IMR-90 (cell line): ENCODE results near the gene ADCY2. TPM values are rescaled to one million over a fixed set of nuclear protein-coding genes. Genes with fewer than 3 reads are reported as not detected.

Experiments
- ATAC-seq: fragments of 200-7000 bp; cut with Tn5 transposase; 2 replicates; pipeline ENCODE4 v1.9.1; 2020; ENCODE audit warnings: low read depth, mild to moderate bottlenecking, moderate library complexity
- BruUV-seq: library from RNA; stranded (reverse); fragments of 400-500 nt; replicated peaks from 2 replicates; lab custom pipeline; 2021; lab: Mats Ljungman, UMichigan
- CTCF ChIA-PET: fragments of 300-600 bp; formaldehyde crosslinking; extraction: SDS; loops from one replicate; lab custom pipeline; 2021; ENCODE audit warnings: antibody characterized with exemption; lab: Yijun Ruan, JAX
- POLR2A ChIA-PET: fragments of 300-600 bp; sonication (Branson Sonifier 250); formaldehyde crosslinking; loops from one replicate; lab custom pipeline; 2022; ENCODE audit warnings: antibody characterized with exemption; ENCODE audit not compliant: unreplicated experiment; lab: Charles Lee
- DNase-seq: peaks from one replicate; pipeline ENCODE4 v3.0.0; 2013
- H2AFZ ChIP-seq: replicated peaks from 2 replicates; pipeline ENCODE3; 2013; ENCODE audit warnings: low read length, mild to moderate bottlenecking; ENCODE audit not compliant: poor library complexity
- H2AK5ac ChIP-seq: 2 replicates; pipeline ENCODE4 v1.6.1; 2013; ENCODE audit warnings: low read depth, low read length, inconsistent platforms
- H2AK9ac ChIP-seq: replicated peaks from 2 replicates; pipeline ENCODE3; 2013; ENCODE audit warnings: mild to moderate bottlenecking, low read depth, low read length, moderate library complexity; ENCODE audit not compliant: poor library complexity
- H2BK120ac ChIP-seq: 2 replicates; pipeline ENCODE4 v1.6.1; 2013; ENCODE audit warnings: low read depth, low read length, inconsistent platforms
- H2BK15ac ChIP-seq: 3 replicates; pipeline ENCODE4 v1.6.1; 2013; ENCODE audit warnings: low read depth, low read length, inconsistent platforms
- H2BK20ac ChIP-seq: 2 replicates; pipeline ENCODE4 v1.6.1; 2013; ENCODE audit warnings: low read depth, mild to moderate bottlenecking, inconsistent platforms, low read length, moderate library complexity
- H2BK5ac ChIP-seq: 2 replicates; pipeline ENCODE4 v1.6.1; 2013; ENCODE audit warnings: mild to moderate bottlenecking, low read depth, low read length, inconsistent platforms; ENCODE audit not compliant: poor library complexity, severe bottlenecking
- H3K14ac ChIP-seq: replicated peaks from 2 replicates; pipeline ENCODE4 v1.6.1; 2013; ENCODE audit warnings: low read depth, low read length, inconsistent platforms
- H3K18ac ChIP-seq: 2 replicates; pipeline ENCODE4 v1.6.1; 2013; ENCODE audit warnings: low read depth, low read length, control low read depth
- H3K23ac ChIP-seq: 2 replicates; pipeline ENCODE4 v1.6.1; 2013; ENCODE audit warnings: low read depth, low read length, inconsistent platforms
- H3K27ac ChIP-seq: 2 replicates; pipeline ENCODE4 v1.5.1; 2013; ENCODE audit warnings: mild to moderate bottlenecking, control low read depth, low read length; ENCODE audit not compliant: insufficient read depth
- H3K27me3 ChIP-seq: 2 replicates; pipeline ENCODE4 v1.6.1; 2013; ENCODE audit warnings: low read length; ENCODE audit not compliant: control insufficient read depth, insufficient read depth
- H3K36me3 ChIP-seq: 2 replicates; pipeline ENCODE4 v1.6.1; 2013; ENCODE audit warnings: low read length, mixed read lengths; ENCODE audit not compliant: control insufficient read depth, insufficient read depth
- H3K4ac ChIP-seq: 2 replicates; pipeline ENCODE4 v1.6.1; 2013; ENCODE audit warnings: low read depth, low read length, inconsistent platforms
- H3K4me1 ChIP-seq: 2 replicates; pipeline ENCODE4 v1.6.1; 2013; ENCODE audit warnings: low read length, mixed read lengths; ENCODE audit not compliant: control insufficient read depth, insufficient read depth
- H3K4me2 ChIP-seq: 2 replicates; pipeline ENCODE4 v1.6.1; 2013; ENCODE audit warnings: low read depth, mild to moderate bottlenecking, control low read depth, low read length, moderate library complexity
- H3K4me3 ChIP-seq: 2 replicates; pipeline ENCODE4 v1.5.1; 2013; ENCODE audit warnings: low read depth, mild to moderate bottlenecking, control low read depth, low read length, moderate library complexity; ENCODE audit not compliant: insufficient read depth
- H3K56ac ChIP-seq: 2 replicates; pipeline ENCODE4 v1.6.1; 2013; ENCODE audit warnings: low read length, inconsistent platforms; ENCODE audit not compliant: insufficient read depth; ENCODE audit errors: extremely low read depth
- H3K79me1 ChIP-seq, 2 experiments: 2 replicates each; pipeline ENCODE4 v1.6.1; 2013; ENCODE audit warnings: low read length in 2 of 2, inconsistent platforms in 1 of 2, low read depth in 1 of 2
- H3K9ac ChIP-seq: 2 replicates; pipeline ENCODE4 v1.6.1; 2013; ENCODE audit warnings: low read depth, low read length, control low read depth
- H3K9me1 ChIP-seq: 2 replicates; pipeline ENCODE4 v1.6.1; 2013; ENCODE audit warnings: low read length, inconsistent platforms; ENCODE audit not compliant: insufficient read depth
- H3K9me3 ChIP-seq: 2 replicates; pipeline ENCODE4 v1.6.1; 2013; ENCODE audit warnings: low read length; ENCODE audit not compliant: control insufficient read depth, insufficient read depth
- H4K20me1 ChIP-seq: 2 replicates; pipeline ENCODE4 v1.6.1; 2013; ENCODE audit warnings: low read length, inconsistent platforms; ENCODE audit not compliant: insufficient read depth
- H4K5ac ChIP-seq: 2 replicates; pipeline ENCODE4 v1.6.1; 2013; ENCODE audit warnings: mild to moderate bottlenecking, low read depth, low read length, control low read depth
- H4K8ac ChIP-seq, 2 experiments: 2 replicates each; pipeline ENCODE4 v1.6.1; 2013; ENCODE audit warnings: low read depth in 2 of 2, low read length in 2 of 2, control low read depth in 1 of 2, inconsistent platforms in 1 of 2
- H4K91ac ChIP-seq: 2 replicates; pipeline ENCODE4 v1.6.1; 2013; ENCODE audit warnings: low read depth, low read length, inconsistent platforms; ENCODE audit not compliant: insufficient read depth
- BHLHE40 ChIP-seq: fragments of 150-350 bp; IDR thresholded peaks from 2 replicates; pipeline ENCODE4 v1.6.1; 2016; ENCODE audit warnings: mild to moderate bottlenecking, low read depth, low read length
- CEBPB ChIP-seq: IDR thresholded peaks from 2 replicates; pipeline ENCODE4 v1.6.1; 2012; ENCODE audit warnings: low read depth, low read length, improper control_type of control experiment
- CHD1 ChIP-seq: IDR thresholded peaks from 2 replicates; pipeline ENCODE4 v1.6.1; 2012; ENCODE audit warnings: low read depth, low read length, improper control_type of control experiment
- FOS ChIP-seq: fragments of 150-350 bp; IDR thresholded peaks from 2 replicates; pipeline ENCODE4 v1.6.1; 2016; ENCODE audit warnings: low read depth, low read length
- MAFK ChIP-seq: IDR thresholded peaks from 2 replicates; pipeline ENCODE4 v1.6.1; 2012; ENCODE audit warnings: low read depth, low read length, improper control_type of control experiment
- MAZ ChIP-seq: IDR thresholded peaks from 2 replicates; pipeline ENCODE4 v1.6.1; 2012; ENCODE audit warnings: low read depth, mild to moderate bottlenecking, low read length, improper control_type of control experiment, moderate library complexity, borderline replicate concordance
- MXI1 ChIP-seq: IDR thresholded peaks from 2 replicates; pipeline ENCODE4 v1.6.1; 2012; ENCODE audit warnings: low read depth, mild to moderate bottlenecking, low read length, moderate library complexity, borderline replicate concordance
- NFE2L2 ChIP-seq: fragments of 150-350 bp; IDR thresholded peaks from 2 replicates; pipeline ENCODE4 v1.6.1; 2016; ENCODE audit warnings: low read depth, mild to moderate bottlenecking, low read length
- POLR2A ChIP-seq: IDR thresholded peaks from 2 replicates; pipeline ENCODE4 v1.6.1; 2012; ENCODE audit warnings: mild to moderate bottlenecking, low read depth, low read length
- RAD21 ChIP-seq: IDR thresholded peaks from 2 replicates; pipeline ENCODE4 v1.6.1; 2012; ENCODE audit warnings: low read length, improper control_type of control experiment
- RFX5 ChIP-seq: IDR thresholded peaks from 2 replicates; pipeline ENCODE4 v1.8.0; 2012; ENCODE audit warnings: low read depth, mild to moderate bottlenecking, low read length, moderate library complexity
- SMC3 ChIP-seq: fragments of 150-350 bp; IDR thresholded peaks from 2 replicates; pipeline ENCODE4 v1.6.1; 2016; ENCODE audit warnings: low read depth, mild to moderate bottlenecking, antibody characterized with exemption, low read length, moderate library complexity
- WGBS, 2 experiments: methylation state at CpG; one replicate each; pipeline versions ENCODE4 v1.1.5 to v1.1.7; 2013; ENCODE audit warnings: missing lambda C conversion rate in 2 of 2; ENCODE audit not compliant: insufficient read length in 1 of 2; ENCODE audit errors: extremely low coverage in 2 of 2; 5-methylcytosine and 5-hydroxymethylcytosine counted together
- dilution Hi-C: fragments of 300-500 bp; cut with HindIII; formaldehyde crosslinking; loops from one replicate; pipeline ENCODE4 v1.14.3; 2018; ENCODE audit warnings: low sequenced_read_pairs; ENCODE audit not compliant: unreplicated experiment
- in situ Hi-C: fragments of 300-500 bp; cut with MboI; formaldehyde crosslinking; loops from 3 replicates; pipeline ENCODE4 v1.14.3; 2019; ENCODE audit warnings: low sequenced_read_pairs, inconsistent platforms, mixed read lengths
- intact Hi-C: fragments of 100-400 bp; cut with micrococcal nuclease; formaldehyde crosslinking; loops from 2 replicates; pipeline ENCODE4 v1.10.0; 2022
- polyA plus RNA-seq, 3 experiments: library from polyadenylated mRNA; depleted of rRNA; stranded (reverse); fragments of >200 nt; gene quantifications; 2 replicates each; pipeline ENCODE4 v1.2.3, GENCODE V29; 2012; ENCODE audit warnings: low replicate concordance in 1 of 3
- total RNA-seq: library from RNA; depleted of rRNA; stranded (reverse); fragments of >200 nt; gene quantifications from 2 replicates; pipeline ENCODE4 v1.2.3, GENCODE V29; 2012
- TF ChIP-seq, protein P1 (sequence below): fragments of 150-350 bp; IDR thresholded peaks from 2 replicates; pipeline ENCODE4 v1.6.1; 2017; ENCODE audit warnings: mild to moderate bottlenecking, antibody characterized with exemption, low read length, low read depth
- TF ChIP-seq, protein P2 (sequence below): conservative IDR thresholded peaks from 2 replicates; pipeline ENCODE4 v1.5.1; 2012; ENCODE audit warnings: mild to moderate bottlenecking, low read depth, low read length, improper control_type of control experiment
- TF ChIP-seq, protein P3 (sequence below): fragments of 150-350 bp; IDR thresholded peaks from 2 replicates; pipeline ENCODE4 v1.6.1; 2016; ENCODE audit warnings: low read depth, mild to moderate bottlenecking, low read length, moderate library complexity, borderline replicate concordance

The ADCY2 gene
- total and polyA plus RNA-seq, 2 of the 4 experiments (the other 2 are of a cell fraction) = not detected

GRCh38 chr5:7415123-7415522 lies 19.2 kb downstream of the ADCY2 start:
- Histone ChIP-seq H2BK5ac (no peak overlapping the region), H3K79me1 (no peaks in the 10 kb centered on the region), H4K5ac (no peak overlapping the region), H3K9ac (no peak overlapping the region), H3K9me3 (peaks cover 28% of the 10 kb centered on the region), H3K18ac (no peak overlapping the region), H3K23ac (no peak overlapping the region), H2AK9ac (no peak overlapping the region), H3K56ac (no peak overlapping the region), H2BK15ac (no peak overlapping the region), H3K4me3 (no peak overlapping the region), H3K27me3 (no peaks in the 10 kb centered on the region), H3K4ac (no peak overlapping the region), H4K91ac (no peak overlapping the region), H2BK120ac (no peak overlapping the region), H3K27ac (no peak overlapping the region), H3K14ac (no peak overlapping the region), H3K9me1 (no peaks in the 10 kb centered on the region), H4K20me1 (no peaks in the 10 kb centered on the region), H4K8ac (no peak overlapping the region), H2AK5ac (no peak overlapping the region), H3K36me3 (no peaks in the 10 kb centered on the region), H3K4me1 (no peaks in the 10 kb centered on the region), H3K4me2 (no peak overlapping the region), H2AFZ (no peak overlapping the region), H2BK20ac (no peak overlapping the region)
- 62% methylated on average over 7 of the region's 7 CpGs; no CpG with 5 or more reads in 1 of the 2 experiments for WGBS, 2 experiments
- intact Hi-C loops (no loop called here), dilution Hi-C loops (no loop called here), in situ Hi-C loops (no loop called here)
- POLR2A ChIA-PET = no interaction called here
- no TSS peak for BruUV-seq
- CTCF ChIA-PET = interaction anchor here (0.6 kb wide), 1 partner anchor 1441 kb away, joined by 3 read pairs; no protein-coding TSS in a partner anchor
- ATAC-seq = no peak
- TF ChIP-seq RAD21 = no peak
- TF ChIP-seq CHD1 = no peak
- TF ChIP-seq, protein P1, sequence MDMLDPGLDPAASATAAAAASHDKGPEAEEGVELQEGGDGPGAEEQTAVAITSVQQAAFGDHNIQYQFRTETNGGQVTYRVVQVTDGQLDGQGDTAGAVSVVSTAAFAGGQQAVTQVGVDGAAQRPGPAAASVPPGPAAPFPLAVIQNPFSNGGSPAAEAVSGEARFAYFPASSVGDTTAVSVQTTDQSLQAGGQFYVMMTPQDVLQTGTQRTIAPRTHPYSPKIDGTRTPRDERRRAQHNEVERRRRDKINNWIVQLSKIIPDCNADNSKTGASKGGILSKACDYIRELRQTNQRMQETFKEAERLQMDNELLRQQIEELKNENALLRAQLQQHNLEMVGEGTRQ = no peak
- TF ChIP-seq, protein P2, sequence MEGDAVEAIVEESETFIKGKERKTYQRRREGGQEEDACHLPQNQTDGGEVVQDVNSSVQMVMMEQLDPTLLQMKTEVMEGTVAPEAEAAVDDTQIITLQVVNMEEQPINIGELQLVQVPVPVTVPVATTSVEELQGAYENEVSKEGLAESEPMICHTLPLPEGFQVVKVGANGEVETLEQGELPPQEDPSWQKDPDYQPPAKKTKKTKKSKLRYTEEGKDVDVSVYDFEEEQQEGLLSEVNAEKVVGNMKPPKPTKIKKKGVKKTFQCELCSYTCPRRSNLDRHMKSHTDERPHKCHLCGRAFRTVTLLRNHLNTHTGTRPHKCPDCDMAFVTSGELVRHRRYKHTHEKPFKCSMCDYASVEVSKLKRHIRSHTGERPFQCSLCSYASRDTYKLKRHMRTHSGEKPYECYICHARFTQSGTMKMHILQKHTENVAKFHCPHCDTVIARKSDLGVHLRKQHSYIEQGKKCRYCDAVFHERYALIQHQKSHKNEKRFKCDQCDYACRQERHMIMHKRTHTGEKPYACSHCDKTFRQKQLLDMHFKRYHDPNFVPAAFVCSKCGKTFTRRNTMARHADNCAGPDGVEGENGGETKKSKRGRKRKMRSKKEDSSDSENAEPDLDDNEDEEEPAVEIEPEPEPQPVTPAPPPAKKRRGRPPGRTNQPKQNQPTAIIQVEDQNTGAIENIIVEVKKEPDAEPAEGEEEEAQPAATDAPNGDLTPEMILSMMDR = no peak
- TF ChIP-seq MXI1 = no peak
- no peak for TF ChIP-seq CEBPB
- no peak for TF ChIP-seq MAZ
- TF ChIP-seq SMC3 = no peak
- TF ChIP-seq, protein P3, sequence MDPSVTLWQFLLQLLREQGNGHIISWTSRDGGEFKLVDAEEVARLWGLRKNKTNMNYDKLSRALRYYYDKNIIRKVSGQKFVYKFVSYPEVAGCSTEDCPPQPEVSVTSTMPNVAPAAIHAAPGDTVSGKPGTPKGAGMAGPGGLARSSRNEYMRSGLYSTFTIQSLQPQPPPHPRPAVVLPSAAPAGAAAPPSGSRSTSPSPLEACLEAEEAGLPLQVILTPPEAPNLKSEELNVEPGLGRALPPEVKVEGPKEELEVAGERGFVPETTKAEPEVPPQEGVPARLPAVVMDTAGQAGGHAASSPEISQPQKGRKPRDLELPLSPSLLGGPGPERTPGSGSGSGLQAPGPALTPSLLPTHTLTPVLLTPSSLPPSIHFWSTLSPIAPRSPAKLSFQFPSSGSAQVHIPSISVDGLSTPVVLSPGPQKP = no peak
- TF ChIP-seq RFX5 = no peak
- TF ChIP-seq NFE2L2 = no peak
- no peak for TF ChIP-seq POLR2A
- TF ChIP-seq MAFK = no peak
- TF ChIP-seq FOS = no peak
- no peak for TF ChIP-seq BHLHE40
- DNase-seq = no peak
